Measurements from ENCODE around the gene C16orf95.

DNA sequence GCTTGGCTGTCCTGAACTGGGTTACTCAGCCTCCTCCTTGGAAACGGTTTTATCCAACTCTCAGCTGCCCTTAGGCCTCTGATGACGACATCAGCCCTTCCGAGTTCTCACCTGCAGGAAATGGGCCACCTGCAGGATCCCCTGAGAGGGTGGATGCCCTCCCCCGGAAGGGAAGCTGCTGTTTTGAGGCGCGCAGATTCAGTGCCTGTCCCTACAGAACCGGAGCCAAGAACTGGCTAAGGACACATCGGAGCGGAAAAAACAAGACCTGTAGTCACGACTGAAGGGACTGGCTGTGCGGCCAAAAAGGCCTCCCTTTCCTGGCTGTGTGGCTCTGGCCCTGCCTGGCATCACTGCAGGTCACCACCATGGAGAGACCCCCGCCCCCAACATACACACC is 11.7 kb upstream of the C16orf95 start:
- TF ChIP-seq, protein P1, sequence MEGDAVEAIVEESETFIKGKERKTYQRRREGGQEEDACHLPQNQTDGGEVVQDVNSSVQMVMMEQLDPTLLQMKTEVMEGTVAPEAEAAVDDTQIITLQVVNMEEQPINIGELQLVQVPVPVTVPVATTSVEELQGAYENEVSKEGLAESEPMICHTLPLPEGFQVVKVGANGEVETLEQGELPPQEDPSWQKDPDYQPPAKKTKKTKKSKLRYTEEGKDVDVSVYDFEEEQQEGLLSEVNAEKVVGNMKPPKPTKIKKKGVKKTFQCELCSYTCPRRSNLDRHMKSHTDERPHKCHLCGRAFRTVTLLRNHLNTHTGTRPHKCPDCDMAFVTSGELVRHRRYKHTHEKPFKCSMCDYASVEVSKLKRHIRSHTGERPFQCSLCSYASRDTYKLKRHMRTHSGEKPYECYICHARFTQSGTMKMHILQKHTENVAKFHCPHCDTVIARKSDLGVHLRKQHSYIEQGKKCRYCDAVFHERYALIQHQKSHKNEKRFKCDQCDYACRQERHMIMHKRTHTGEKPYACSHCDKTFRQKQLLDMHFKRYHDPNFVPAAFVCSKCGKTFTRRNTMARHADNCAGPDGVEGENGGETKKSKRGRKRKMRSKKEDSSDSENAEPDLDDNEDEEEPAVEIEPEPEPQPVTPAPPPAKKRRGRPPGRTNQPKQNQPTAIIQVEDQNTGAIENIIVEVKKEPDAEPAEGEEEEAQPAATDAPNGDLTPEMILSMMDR (IDR thresholded peaks at IDR 0.05; ENCODE audit: low read depth, low read length), result no peak
- TF ChIP-seq EZH2phosphoT487 (IDR thresholded peaks at IDR 0.05; ENCODE audit: low read depth), result no peak

Data from OCI-LY3 (cell line).